GM12878 (cell line): ENCODE data around the gene DOCK2. TPM values are rescaled to one million over a fixed set of nuclear protein-coding genes. Genes with fewer than 3 reads are reported as not detected.
A peak's percentile ranks its signal among the peaks of the same experiment; 100 is the strongest.

ENCODE experiments used
- ATF3 ChIP-seq: IDR thresholded peaks from 2 replicates; pipeline ENCODE4 v1.6.1; 2011; ENCODE audit warnings: low read depth, mild to moderate bottlenecking, low read length, moderate library complexity, borderline replicate concordance; ENCODE audit errors: extremely low read depth
- CTCF ChIP-seq, 3 experiments: IDR thresholded peaks in 2 of 3; conservative IDR thresholded peaks in 1 of 3; 2 replicates each; pipeline ENCODE4 v1.5.1; 2011; ENCODE audit warnings: low read depth in 3 of 3, low read length in 3 of 3, mild to moderate bottlenecking in 3 of 3, control low read depth in 2 of 3, moderate library complexity in 2 of 3, inconsistent platforms in 1 of 3, mixed read lengths in 1 of 3; ENCODE audit not compliant: control insufficient read depth in 2 of 3, insufficient read depth in 1 of 3; ENCODE audit errors: extremely low read depth in 1 of 3
- E2F4 ChIP-seq: IDR thresholded peaks from 2 replicates; pipeline ENCODE4 v1.6.1; 2012; ENCODE audit warnings: low read depth, low read length, improper control_type of control experiment
- EGR1 ChIP-seq, 2 experiments: IDR thresholded peaks; 1 replicate in 1 of 2; 2 replicates in 1 of 2; pipeline ENCODE4 v1.6.1; 2011 to 2012; ENCODE audit warnings: low read depth in 2 of 2, low read length in 2 of 2, borderline replicate concordance in 1 of 2, mild to moderate bottlenecking in 1 of 2, moderate library complexity in 1 of 2
- ELK1 ChIP-seq: IDR thresholded peaks from 2 replicates; pipeline ENCODE4 v1.6.1; 2012; ENCODE audit warnings: low read depth, low read length, improper control_type of control experiment
- EZH2 ChIP-seq: IDR thresholded peaks from 2 replicates; pipeline ENCODE4 v1.6.1; 2012; ENCODE audit warnings: low read depth, mild to moderate bottlenecking, control low read depth, inconsistent platforms, low read length, borderline replicate concordance; ENCODE audit not compliant: control insufficient read depth
- LARP7 ChIP-seq: fragments of 450-650 bp; IDR thresholded peaks from 2 replicates; pipeline ENCODE4 v1.6.1; 2017; ENCODE audit warnings: mild to moderate bottlenecking
- NFYB ChIP-seq: IDR thresholded peaks from 2 replicates; pipeline ENCODE4 v1.6.1; 2011; ENCODE audit warnings: low read depth, mild to moderate bottlenecking, low read length, improper control_type of control experiment, moderate library complexity; ENCODE audit not compliant: insufficient read depth
- RAD51 ChIP-seq: fragments of 450-650 bp; IDR thresholded peaks from 2 replicates; pipeline ENCODE4 v1.6.1; 2016; ENCODE audit warnings: moderate library complexity, mild to moderate bottlenecking, inconsistent platforms
- RBBP5 ChIP-seq: fragments of 200-600 bp; sonication (generic); conservative IDR thresholded peaks from 2 replicates; pipeline ENCODE4 v1.6.1; 2016
- REST ChIP-seq: IDR thresholded peaks from 2 replicates; pipeline ENCODE4 v1.6.1; 2012; ENCODE audit warnings: mild to moderate bottlenecking, low read depth, low read length
- RUNX3 ChIP-seq: IDR thresholded peaks from 2 replicates; pipeline ENCODE4 v1.6.1; 2012; ENCODE audit warnings: low read length, inconsistent platforms
- SIX5 ChIP-seq: IDR thresholded peaks from 2 replicates; pipeline ENCODE4 v1.6.1; 2011; ENCODE audit warnings: mild to moderate bottlenecking, low read depth, low read length, moderate library complexity; ENCODE audit not compliant: severe bottlenecking
- SMAD5 ChIP-seq: IDR thresholded peaks from 2 replicates; pipeline ENCODE4 v1.6.1; 2016; ENCODE audit warnings: antibody characterized with exemption, low read depth
- SREBF1 ChIP-seq: IDR thresholded peaks from 2 replicates; pipeline ENCODE4 v1.6.1; 2012; ENCODE audit warnings: mild to moderate bottlenecking, low read length
- SUZ12 ChIP-seq: fragments of 200-600 bp; sonication (generic); IDR thresholded peaks from one replicate; pipeline ENCODE4 v1.6.1; 2018; ENCODE audit warnings: antibody characterized with exemption, mild to moderate bottlenecking; ENCODE audit not compliant: unreplicated experiment
- TARDBP ChIP-seq: IDR thresholded peaks from 2 replicates; pipeline ENCODE4 v1.6.1; 2016; ENCODE audit warnings: borderline replicate concordance
- TCF12 ChIP-seq: IDR thresholded peaks from 2 replicates; pipeline ENCODE4 v1.6.1; 2011; ENCODE audit warnings: low read depth, mild to moderate bottlenecking, low read length
- ZNF274 ChIP-seq: IDR thresholded peaks from one replicate; pipeline ENCODE4 v1.8.0; 2011; ENCODE audit not compliant: insufficient read length, insufficient read depth
- polyA plus RNA-seq, 11 experiments: library from polyadenylated mRNA; depleted of rRNA in 4 of 11; unstranded in 6 of 11; stranded (reverse) in 5 of 11; fragments of >200 nt; fragmentation: Nextera tagmentation in 4 of 11; fragmentation: Illumina TruSeq in 1 of 11; extraction: Ambion mirVana in 4 of 11; extraction: Trizol in 1 of 11; gene quantifications; 1 replicate in 1 of 11; 2 replicates in 10 of 11; pipeline versions ENCODE4 v1.2.1 to v1.2.3, GENCODE V29; 2011 to 2016; ENCODE audit warnings: inconsistent platforms in 2 of 11, missing spikeins in 2 of 11, low read depth in 1 of 11
- total RNA-seq, 4 experiments: library from RNA; depleted of rRNA in 3 of 4; stranded (reverse); fragments of >200 nt in 3 of 4; fragmentation: Illumina TruSeq in 1 of 4; extraction: Trizol in 1 of 4; gene quantifications; 2 replicates each; pipeline versions ENCODE4 v1.2.1 to v1.2.3, GENCODE V29; 2013 to 2021

The DOCK2 gene
- total and polyA plus RNA-seq, 10 of the 15 experiments (the other 5 are each of a cell fraction or from before 2014, with no cell fraction given): 34.2 to 192 (median 118) TPM

GRCh38 chr5:169670769-169671525 lies 33.9 kb downstream of the DOCK2 start (continued):
- TF ChIP-seq ATF3 (no peak), NFYB (no peak), E2F4 (no peak), TARDBP (no peak), SUZ12 (no peak), EZH2 (no peak), RUNX3 (peak; percentile 67), TCF12 (peak; percentile 73; the same call in 1 of the 2 replicates), SREBF1 (no peak), ZNF274 (no peak), ELK1 (no peak), SMAD5 (no peak), SIX5 (no peak), CTCF (IDR thresholded peaks at IDR 0.05 in 2 of 3, conservative IDR thresholded peaks at IDR 0.05 in 1 of 3; ENCODE audit: control insufficient read depth in 2 of 3, extremely low read depth in 1 of 3, insufficient read depth in 1 of 3, low read depth in 3 of 3, low read length in 3 of 3) (no peak), RBBP5 (no peak), EGR1 (IDR thresholded peaks at IDR 0.05; ENCODE audit: borderline replicate concordance in 1 of 2, low read depth in 2 of 2, low read length in 2 of 2) (no peak), RAD51 (peak; percentile 15; the same call in 1 of the 2 replicates), LARP7 (no peak), REST (no peak)
